GM12878 (cell line): Measurements from ENCODE around the gene DAAM1. TPM values are rescaled to one million over a fixed set of nuclear protein-coding genes. Genes with fewer than 3 reads are reported as not detected.

Experiments
- BMI1 ChIP-seq: fragments of 450-650 bp; IDR thresholded peaks from 2 replicates; pipeline ENCODE4 v1.6.1; 2016; ENCODE audit warnings: mild to moderate bottlenecking, moderate library complexity, borderline replicate concordance
- EZH2 ChIP-seq: IDR thresholded peaks from 2 replicates; pipeline ENCODE4 v1.6.1; 2012; ENCODE audit warnings: low read depth, mild to moderate bottlenecking, control low read depth, inconsistent platforms, low read length, borderline replicate concordance; ENCODE audit not compliant: control insufficient read depth
- IRF4 ChIP-seq: IDR thresholded peaks from 2 replicates; pipeline ENCODE4 v1.6.1; 2011; ENCODE audit warnings: low read depth, low read length
- NFYA ChIP-seq: IDR thresholded peaks from 2 replicates; pipeline ENCODE4 v1.6.1; 2011; ENCODE audit warnings: low read depth, mild to moderate bottlenecking, low read length, improper control_type of control experiment, borderline replicate concordance
- POU2F2 ChIP-seq: IDR thresholded peaks from 3 replicates; pipeline ENCODE4 v1.6.1; 2011; ENCODE audit warnings: low read depth, mild to moderate bottlenecking, low read length, borderline replicate concordance
- TAF1 ChIP-seq: IDR thresholded peaks from 2 replicates; pipeline ENCODE4 v1.6.1; 2011; ENCODE audit warnings: mild to moderate bottlenecking, low read depth, low read length, borderline replicate concordance
- ZNF24 ChIP-seq: fragments of 450-650 bp; IDR thresholded peaks from 2 replicates; pipeline ENCODE4 v1.6.1; 2017; ENCODE audit warnings: antibody characterized with exemption, mild to moderate bottlenecking
- polyA plus RNA-seq, 11 experiments: library from polyadenylated mRNA; depleted of rRNA in 4 of 11; unstranded in 6 of 11; stranded (reverse) in 5 of 11; fragments of >200 nt; fragmentation: Nextera tagmentation in 4 of 11; fragmentation: Illumina TruSeq in 1 of 11; extraction: Ambion mirVana in 4 of 11; extraction: Trizol in 1 of 11; gene quantifications; 1 replicate in 1 of 11; 2 replicates in 10 of 11; pipeline versions ENCODE4 v1.2.1 to v1.2.3, GENCODE V29; 2011 to 2016; ENCODE audit warnings: inconsistent platforms in 2 of 11, missing spikeins in 2 of 11, low read depth in 1 of 11
- total RNA-seq, 4 experiments: library from RNA; depleted of rRNA in 3 of 4; stranded (reverse); fragments of >200 nt in 3 of 4; fragmentation: Illumina TruSeq in 1 of 4; extraction: Trizol in 1 of 4; gene quantifications; 2 replicates each; pipeline versions ENCODE4 v1.2.1 to v1.2.3, GENCODE V29; 2013 to 2021
- TF ChIP-seq, protein P1 (sequence below): fragments of 450-650 bp; IDR thresholded peaks from 2 replicates; pipeline ENCODE4 v1.6.1; 2017; ENCODE audit warnings: mild to moderate bottlenecking, moderate library complexity

The DAAM1 gene
- total and polyA plus RNA-seq, 10 of the 15 experiments (the other 5 are each of a cell fraction or from before 2014, with no cell fraction given): 13.8 to 32.4 (median 24.2) TPM

DNA sequence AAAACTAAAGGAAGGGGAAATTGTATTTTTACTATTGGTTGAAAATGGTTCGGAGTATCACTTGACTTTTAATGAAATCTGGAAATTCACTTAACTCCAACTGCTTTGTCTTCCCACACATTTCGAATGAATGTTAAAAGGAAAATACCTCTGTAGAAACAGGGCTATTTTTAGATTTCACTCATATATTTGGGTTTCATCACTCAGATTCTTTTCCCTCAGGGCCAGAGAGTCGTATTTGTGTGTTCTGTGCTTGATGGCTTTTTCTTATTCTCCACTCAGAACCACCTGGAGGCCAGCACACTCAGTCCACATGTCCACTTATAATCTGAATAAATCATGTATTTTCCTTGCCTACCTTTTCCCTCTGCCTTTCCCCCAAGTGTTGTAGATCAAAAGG is 40.0 kb downstream of the DAAM1 start (continued):
- TF ChIP-seq, protein P1, sequence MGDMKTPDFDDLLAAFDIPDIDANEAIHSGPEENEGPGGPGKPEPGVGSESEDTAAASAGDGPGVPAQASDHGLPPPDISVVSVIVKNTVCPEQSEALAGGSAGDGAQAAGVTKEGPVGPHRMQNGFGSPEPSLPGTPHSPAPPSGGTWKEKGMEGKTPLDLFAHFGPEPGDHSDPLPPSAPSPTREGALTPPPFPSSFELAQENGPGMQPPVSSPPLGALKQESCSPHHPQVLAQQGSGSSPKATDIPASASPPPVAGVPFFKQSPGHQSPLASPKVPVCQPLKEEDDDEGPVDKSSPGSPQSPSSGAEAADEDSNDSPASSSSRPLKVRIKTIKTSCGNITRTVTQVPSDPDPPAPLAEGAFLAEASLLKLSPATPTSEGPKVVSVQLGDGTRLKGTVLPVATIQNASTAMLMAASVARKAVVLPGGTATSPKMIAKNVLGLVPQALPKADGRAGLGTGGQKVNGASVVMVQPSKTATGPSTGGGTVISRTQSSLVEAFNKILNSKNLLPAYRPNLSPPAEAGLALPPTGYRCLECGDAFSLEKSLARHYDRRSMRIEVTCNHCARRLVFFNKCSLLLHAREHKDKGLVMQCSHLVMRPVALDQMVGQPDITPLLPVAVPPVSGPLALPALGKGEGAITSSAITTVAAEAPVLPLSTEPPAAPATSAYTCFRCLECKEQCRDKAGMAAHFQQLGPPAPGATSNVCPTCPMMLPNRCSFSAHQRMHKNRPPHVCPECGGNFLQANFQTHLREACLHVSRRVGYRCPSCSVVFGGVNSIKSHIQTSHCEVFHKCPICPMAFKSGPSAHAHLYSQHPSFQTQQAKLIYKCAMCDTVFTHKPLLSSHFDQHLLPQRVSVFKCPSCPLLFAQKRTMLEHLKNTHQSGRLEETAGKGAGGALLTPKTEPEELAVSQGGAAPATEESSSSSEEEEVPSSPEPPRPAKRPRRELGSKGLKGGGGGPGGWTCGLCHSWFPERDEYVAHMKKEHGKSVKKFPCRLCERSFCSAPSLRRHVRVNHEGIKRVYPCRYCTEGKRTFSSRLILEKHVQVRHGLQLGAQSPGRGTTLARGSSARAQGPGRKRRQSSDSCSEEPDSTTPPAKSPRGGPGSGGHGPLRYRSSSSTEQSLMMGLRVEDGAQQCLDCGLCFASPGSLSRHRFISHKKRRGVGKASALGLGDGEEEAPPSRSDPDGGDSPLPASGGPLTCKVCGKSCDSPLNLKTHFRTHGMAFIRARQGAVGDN: no peak
- no peak for TF ChIP-seq EZH2
- TF ChIP-seq TAF1: no peak
- TF ChIP-seq POU2F2: no peak
- no peak for TF ChIP-seq BMI1
- TF ChIP-seq IRF4: no peak
- TF ChIP-seq NFYA: no peak
- no peak for TF ChIP-seq ZNF24
